GM12872 (cell line): ENCODE measurements around the gene LCN10.

Source experiments
- CTCF ChIP-seq: IDR thresholded peaks from 3 replicates; pipeline ENCODE4 v1.5.1; 2011; ENCODE audit warnings: low read depth, mild to moderate bottlenecking, low read length, moderate library complexity; ENCODE audit not compliant: insufficient read depth

Gene LCN10

GRCh38 chr9:136721339-136722092 lies 21.2 kb downstream of the LCN10 start:
- no peak for TF ChIP-seq CTCF

- no peak for TF ChIP-seq CTCF
These were observed 21.8 kb downstream of the LCN10 start for GRCh38 chr9:136720898-136721338.

- no peak for TF ChIP-seq CTCF
These were observed 22.4 kb downstream of the LCN10 start for GRCh38 chr9:136720251-136720897.

DNA sequence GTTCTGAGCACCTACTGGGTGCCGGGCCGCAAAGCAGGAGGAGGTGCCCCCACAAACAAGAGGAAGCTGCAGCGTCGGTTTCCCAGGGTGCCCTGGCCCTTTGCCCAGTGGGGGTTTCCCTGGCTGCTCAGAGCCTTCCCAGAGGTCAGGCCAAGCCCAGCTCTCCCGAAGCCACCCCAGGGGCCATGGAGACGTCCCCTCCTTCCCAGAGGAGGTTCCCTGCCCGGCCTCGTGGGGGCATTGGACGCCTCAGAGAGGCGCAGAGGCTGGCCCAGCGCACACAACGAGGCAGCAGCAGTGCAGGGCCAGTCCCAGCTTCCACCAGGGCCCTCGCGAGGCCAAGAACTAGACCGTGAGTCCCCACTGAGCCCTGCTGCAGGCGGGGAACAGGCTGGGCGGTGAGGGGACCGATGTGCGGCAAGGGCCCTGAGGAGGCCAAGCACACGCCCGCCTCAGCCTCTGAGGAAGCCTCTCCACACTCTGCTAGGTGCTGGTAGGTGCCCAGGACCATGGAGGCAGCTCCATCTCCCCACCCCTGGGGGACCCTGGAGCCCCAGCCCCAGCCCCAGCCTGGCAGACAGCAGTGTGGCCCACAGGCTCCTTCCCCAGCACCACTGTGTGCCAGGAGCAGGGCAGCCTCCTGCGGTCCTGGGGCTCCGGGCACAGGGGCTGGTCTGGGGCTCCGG lies 23.4 kb downstream of the LCN10 start:
- no peak for TF ChIP-seq CTCF

- TF ChIP-seq CTCF: no peak
These were observed 24.2 kb downstream of the LCN10 start for GRCh38 chr9:136718345-136719194.

DNA sequence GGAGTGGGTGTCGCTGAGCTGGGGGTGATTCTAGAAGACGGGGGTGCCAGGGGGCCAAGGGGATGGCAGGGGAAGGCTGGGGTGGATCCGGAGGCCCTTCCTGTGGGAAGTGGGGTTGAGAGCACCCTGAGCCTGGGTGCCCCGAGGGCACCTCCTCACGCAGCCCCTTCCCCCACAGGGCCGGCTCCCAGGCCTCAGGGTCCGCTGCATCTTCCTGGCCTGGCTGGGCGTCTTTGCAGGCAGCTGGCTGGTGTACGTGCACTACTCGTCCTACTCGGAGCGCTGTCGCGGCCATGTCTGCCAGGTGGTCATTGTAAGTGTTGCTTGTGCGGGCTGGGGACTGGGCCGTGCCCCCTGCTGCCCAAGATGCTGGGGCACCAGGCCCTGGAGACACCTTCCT lies 25.3 kb downstream of the LCN10 start:
- no peak for TF ChIP-seq CTCF

DNA sequence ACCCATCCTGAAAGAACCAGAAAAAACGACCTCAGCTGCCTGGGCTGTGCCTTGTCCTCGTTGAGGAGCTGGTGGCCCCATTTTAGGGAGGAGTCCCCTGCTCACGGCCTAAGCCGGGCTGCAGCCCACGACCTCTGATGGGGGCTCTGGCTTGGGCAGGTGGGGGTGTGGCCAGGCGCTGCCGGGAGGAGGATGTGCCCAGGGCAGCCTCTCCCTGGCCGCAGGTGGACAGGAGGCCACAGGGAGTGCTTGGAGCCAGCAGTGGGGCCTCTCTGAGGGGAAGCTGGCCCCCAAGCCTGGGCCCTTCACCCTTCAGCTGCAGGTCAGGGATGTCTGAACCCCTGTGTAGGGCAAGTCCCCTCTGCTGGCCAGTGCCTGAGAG lies 27.9 kb downstream of the LCN10 start:
- TF ChIP-seq CTCF: no peak
